Activated naive CD8-positive, alpha-beta T cell treated with anti-CD3 and anti-CD28 coated beads for 36 hours (primary cell): ENCODE measurements around the gene OPHN1. TPM values are rescaled to one million over a fixed set of nuclear protein-coding genes. Genes with fewer than 3 reads are reported as not detected.

ENCODE experiments used
- DNase-seq: peaks from one replicate; pipeline ENCODE4 v3.0.0; 2021
- H3K27ac Mint-ChIP-seq: one replicate; pipeline ENCODE4 v1.8.0; 2022; ENCODE audit warnings: mild to moderate bottlenecking, moderate library complexity, mixed read lengths
- H3K27me3 Mint-ChIP-seq: one replicate; pipeline ENCODE4 v1.8.0; 2022; ENCODE audit warnings: mild to moderate bottlenecking, mixed read lengths
- H3K36me3 Mint-ChIP-seq: one replicate; pipeline ENCODE4 v1.8.0; 2021; ENCODE audit warnings: mild to moderate bottlenecking, mixed read lengths
- H3K4me1 Mint-ChIP-seq: one replicate; pipeline ENCODE4 v1.8.0; 2021; ENCODE audit warnings: mixed read lengths
- H3K4me3 Mint-ChIP-seq: one replicate; pipeline ENCODE4 v1.8.0; 2022; ENCODE audit warnings: mild to moderate bottlenecking, moderate library complexity, mixed read lengths
- H3K9me3 Mint-ChIP-seq: one replicate; pipeline ENCODE4 v1.8.0; 2022; ENCODE audit warnings: mixed read lengths
- total RNA-seq, 2 experiments: library from RNA; stranded (reverse); gene quantifications; one replicate each; pipeline ENCODE4 v1.2.3, GENCODE V29; 2021

The OPHN1 gene
- not detected for total RNA-seq

GRCh38 chrX:68433155-68433980 is at the start of gene OPHN1:
OPHN1 (minus strand) TSS chrX:68433495; CDS start chrX:68433020, 475 bp downstream.
- H3K4me3 Mint-ChIP-seq: peak within 1 kb of the TSS; percentile 74
- H3K36me3 Mint-ChIP-seq: no peaks in the 10 kb centered on the region

GRCh38 chrX:68480969-68481368 is 47.7 kb upstream of the OPHN1 start:
- Mint-ChIP-seq H3K27ac (no peak overlapping the region), H3K4me3 (no peak overlapping the region), H3K4me1 (no peaks in the 10 kb centered on the region), H3K27me3 (no peaks in the 10 kb centered on the region), H3K36me3 (no peaks in the 10 kb centered on the region), H3K9me3 (no peaks in the 10 kb centered on the region)
- DNase-seq: no peak

More at GRCh38 chrX:68433155-68433980, at the start of gene OPHN1:
- Mint-ChIP-seq H3K27ac (no peak within 1 kb of the TSS), H3K27me3 (peaks cover 44% of the 10 kb centered on the region), H3K4me1 (peaks cover 6% of the 10 kb centered on the region), H3K9me3 (no peaks in the 10 kb centered on the region)
- no peak for DNase-seq

- H3K4me3 Mint-ChIP-seq: no peak overlapping the region
- H3K27me3 Mint-ChIP-seq: no peaks in the 10 kb centered on the region
- no peaks in the 10 kb centered on the region for H3K4me1 Mint-ChIP-seq
- no peak overlapping the region for H3K27ac Mint-ChIP-seq
- no peaks in the 10 kb centered on the region for H3K36me3 Mint-ChIP-seq
- DNase-seq: no peak
- H3K9me3 Mint-ChIP-seq: no peaks in the 10 kb centered on the region
These were observed 31.5 kb upstream of the OPHN1 start for GRCh38 chrX:68464796-68465195.

GRCh38 chrX:68463880-68464279 is 30.6 kb upstream of the OPHN1 start:
- DNase-seq: no peak
- H3K27ac Mint-ChIP-seq: no peak overlapping the region
- no peaks in the 10 kb centered on the region for H3K27me3 Mint-ChIP-seq
- H3K4me3 Mint-ChIP-seq: no peak overlapping the region
- no peaks in the 10 kb centered on the region for H3K4me1 Mint-ChIP-seq
- H3K9me3 Mint-ChIP-seq: no peaks in the 10 kb centered on the region
- no peaks in the 10 kb centered on the region for H3K36me3 Mint-ChIP-seq

- peak; percentile 3 for DNase-seq
These were observed 29.4 kb upstream of the OPHN1 start for GRCh38 chrX:68462653-68463052.

GRCh38 chrX:68462197-68462596 is 28.9 kb upstream of the OPHN1 start:
- Mint-ChIP-seq H3K27me3 (no peaks in the 10 kb centered on the region), H3K4me3 (no peak overlapping the region)

More at GRCh38 chrX:68462653-68463052, 29.4 kb upstream of the OPHN1 start:
- Mint-ChIP-seq H3K9me3 (no peaks in the 10 kb centered on the region), H3K4me1 (no peaks in the 10 kb centered on the region), H3K4me3 (no peak overlapping the region), H3K36me3 (no peaks in the 10 kb centered on the region), H3K27me3 (no peaks in the 10 kb centered on the region), H3K27ac (no peak overlapping the region)

GRCh38 chrX:68461576-68461975 is 28.3 kb upstream of the OPHN1 start:
- no peaks in the 10 kb centered on the region for H3K27me3 Mint-ChIP-seq
- no peak overlapping the region for H3K4me3 Mint-ChIP-seq
- no peaks in the 10 kb centered on the region for H3K9me3 Mint-ChIP-seq
- no peaks in the 10 kb centered on the region for H3K36me3 Mint-ChIP-seq
- no peaks in the 10 kb centered on the region for H3K4me1 Mint-ChIP-seq
- DNase-seq: no peak
- H3K27ac Mint-ChIP-seq: no peak overlapping the region

More at GRCh38 chrX:68462197-68462596, 28.9 kb upstream of the OPHN1 start:
- Mint-ChIP-seq H3K9me3 (no peaks in the 10 kb centered on the region), H3K4me1 (no peaks in the 10 kb centered on the region), H3K36me3 (no peaks in the 10 kb centered on the region), H3K27ac (no peak overlapping the region)
- no peak for DNase-seq

GRCh38 chrX:68461093-68461492 is 27.8 kb upstream of the OPHN1 start:
- DNase-seq: no peak
- H3K9me3 Mint-ChIP-seq: no peaks in the 10 kb centered on the region
- no peak overlapping the region for H3K27ac Mint-ChIP-seq
- H3K27me3 Mint-ChIP-seq: no peaks in the 10 kb centered on the region
- H3K4me1 Mint-ChIP-seq: no peaks in the 10 kb centered on the region
- H3K36me3 Mint-ChIP-seq: no peaks in the 10 kb centered on the region
- no peak overlapping the region for H3K4me3 Mint-ChIP-seq

- Mint-ChIP-seq H3K9me3 (no peaks in the 10 kb centered on the region), H3K27ac (no peak overlapping the region), H3K4me3 (no peak overlapping the region), H3K36me3 (no peaks in the 10 kb centered on the region), H3K4me1 (no peaks in the 10 kb centered on the region), H3K27me3 (no peaks in the 10 kb centered on the region)
- DNase-seq: no peak
These were observed 21.8 kb upstream of the OPHN1 start for GRCh38 chrX:68455151-68455510.

- no peak overlapping the region for H3K4me3 Mint-ChIP-seq
- no peaks in the 10 kb centered on the region for H3K4me1 Mint-ChIP-seq
- H3K27ac Mint-ChIP-seq: no peak overlapping the region
- DNase-seq: no peak
- no peaks in the 10 kb centered on the region for H3K27me3 Mint-ChIP-seq
- H3K36me3 Mint-ChIP-seq: no peaks in the 10 kb centered on the region
- no peaks in the 10 kb centered on the region for H3K9me3 Mint-ChIP-seq
These were observed 21.3 kb upstream of the OPHN1 start for GRCh38 chrX:68454476-68455150.

- DNase-seq: no peak
These were observed 18.4 kb upstream of the OPHN1 start for GRCh38 chrX:68451720-68452119.

GRCh38 chrX:68443155-68443868 is 10.0 kb upstream of the OPHN1 start:
- H3K36me3 Mint-ChIP-seq: no peaks in the 10 kb centered on the region
- H3K27me3 Mint-ChIP-seq: peaks cover 7% of the 10 kb centered on the region
- no peaks in the 10 kb centered on the region for H3K9me3 Mint-ChIP-seq
- no peak overlapping the region for H3K27ac Mint-ChIP-seq
- H3K4me3 Mint-ChIP-seq: no peak overlapping the region
- DNase-seq: no peak
- H3K4me1 Mint-ChIP-seq: peaks cover 7% of the 10 kb centered on the region

More at GRCh38 chrX:68451720-68452119, 18.4 kb upstream of the OPHN1 start:
- no peaks in the 10 kb centered on the region for H3K36me3 Mint-ChIP-seq
- H3K9me3 Mint-ChIP-seq: no peaks in the 10 kb centered on the region
- H3K4me1 Mint-ChIP-seq: no peaks in the 10 kb centered on the region
- no peaks in the 10 kb centered on the region for H3K27me3 Mint-ChIP-seq
- no peak overlapping the region for H3K4me3 Mint-ChIP-seq
- H3K27ac Mint-ChIP-seq: no peak overlapping the region

GRCh38 chrX:68440940-68441339 is 7.6 kb upstream of the OPHN1 start:
- H3K9me3 Mint-ChIP-seq: no peaks in the 10 kb centered on the region
- DNase-seq: no peak
- peaks cover 7% of the 10 kb centered on the region for H3K27me3 Mint-ChIP-seq
- no peaks in the 10 kb centered on the region for H3K36me3 Mint-ChIP-seq
- peaks cover 7% of the 10 kb centered on the region for H3K4me1 Mint-ChIP-seq
- H3K4me3 Mint-ChIP-seq: no peak overlapping the region
- no peak overlapping the region for H3K27ac Mint-ChIP-seq

- Mint-ChIP-seq H3K36me3 (no peaks in the 10 kb centered on the region), H3K27me3 (peaks cover 3% of the 10 kb centered on the region), H3K9me3 (no peaks in the 10 kb centered on the region), H3K27ac (no peak overlapping the region), H3K4me1 (peaks cover 7% of the 10 kb centered on the region), H3K4me3 (no peak overlapping the region)
- no peak for DNase-seq
These were observed 7.1 kb upstream of the OPHN1 start for GRCh38 chrX:68440442-68440841.

GRCh38 chrX:68439341-68439740 is 6.0 kb upstream of the OPHN1 start:
- peaks cover 7% of the 10 kb centered on the region for H3K4me1 Mint-ChIP-seq

More at GRCh38 chrX:68439341-68439740, 6.0 kb upstream of the OPHN1 start:
- Mint-ChIP-seq H3K36me3 (no peaks in the 10 kb centered on the region), H3K4me3 (no peak overlapping the region), H3K9me3 (no peaks in the 10 kb centered on the region), H3K27ac (no peak overlapping the region), H3K27me3 (peaks cover 8% of the 10 kb centered on the region)
- no peak for DNase-seq
